HepG2 (cell line): ENCODE data around the gene MSI2. TPM values are rescaled to one million over a fixed set of nuclear protein-coding genes. Genes with fewer than 3 reads are reported as not detected.

ENCODE experiments used
- CCAR2 ChIP-seq: fragments of 200-400 bp; formaldehyde crosslinking; optimal IDR thresholded peaks from 2 replicates; pipeline ENCODE3; 2018; ENCODE audit warnings: low read depth, mild to moderate bottlenecking, low read length, moderate library complexity
- CEBPB ChIP-seq: IDR thresholded peaks from 2 replicates; pipeline ENCODE4 v1.6.1; 2011; ENCODE audit warnings: low read depth, low read length, improper control_type of control experiment, borderline replicate concordance
- HNF4G ChIP-seq, 2 experiments: sonication (generic) in 1 of 2; formaldehyde crosslinking in 1 of 2; IDR thresholded peaks; 2 replicates each; pipeline versions ENCODE4 v1.4.0 to v1.6.1; 2011 to 2020; ENCODE audit warnings: borderline replicate concordance in 2 of 2, low read depth in 2 of 2, mild to moderate bottlenecking in 2 of 2, low read length in 1 of 2, missing genetic modification reagents in 1 of 2, moderate library complexity in 1 of 2
- HNRNPL ChIP-seq: fragments of 200-400 bp; formaldehyde crosslinking; IDR thresholded peaks from 2 replicates; pipeline ENCODE4 v1.6.1; 2017; ENCODE audit warnings: mild to moderate bottlenecking, low read depth, low read length
- MED1 ChIP-seq: sonication (generic); formaldehyde crosslinking; IDR thresholded peaks from 2 replicates; pipeline ENCODE4 v1.4.0; 2020; ENCODE audit warnings: missing genetic modification reagents
- MTF1 ChIP-seq: sonication (generic); formaldehyde crosslinking; IDR thresholded peaks from 2 replicates; pipeline ENCODE4 v1.5.0; 2020; ENCODE audit warnings: missing genetic modification reagents
- MXI1 ChIP-seq: IDR thresholded peaks from 3 replicates; pipeline ENCODE4 v1.6.1; 2012; ENCODE audit warnings: low read depth, low read length, inconsistent platforms, borderline replicate concordance
- MYC ChIP-seq: sonication (generic); formaldehyde crosslinking; IDR thresholded peaks from 2 replicates; pipeline ENCODE4 v1.9.0; 2021; ENCODE audit warnings: missing genetic modification reagents, borderline replicate concordance
- NCOA2 ChIP-seq: sonication (generic); formaldehyde crosslinking; IDR thresholded peaks from 2 replicates; pipeline ENCODE4 v1.8.0; 2022; ENCODE audit warnings: inconsistent platforms
- NRL ChIP-seq: sonication (generic); formaldehyde crosslinking; IDR thresholded peaks from 2 replicates; pipeline ENCODE4 v1.5.0; 2020; ENCODE audit warnings: missing genetic modification reagents, mild to moderate bottlenecking, moderate library complexity, borderline replicate concordance
- SALL1 ChIP-seq: sonication (generic); formaldehyde crosslinking; IDR thresholded peaks from 2 replicates; pipeline ENCODE4 v1.8.0; 2022; ENCODE audit warnings: mild to moderate bottlenecking, missing genetic modification reagents
- SIX4 ChIP-seq: sonication (generic); formaldehyde crosslinking; IDR thresholded peaks from 2 replicates; pipeline ENCODE4 v1.4.0; 2020; ENCODE audit warnings: missing genetic modification reagents
- ZFY ChIP-seq: sonication (generic); formaldehyde crosslinking; IDR thresholded peaks from 2 replicates; pipeline ENCODE4 v1.4.0; 2020; ENCODE audit warnings: missing genetic modification reagents
- ZNF292 ChIP-seq: sonication (generic); formaldehyde crosslinking; IDR thresholded peaks from 2 replicates; pipeline ENCODE4 v1.8.1; 2022; ENCODE audit warnings: mild to moderate bottlenecking, low read depth, missing genetic modification reagents, borderline replicate concordance
- ZNF788 ChIP-seq: sonication (generic); formaldehyde crosslinking; IDR thresholded peaks from 2 replicates; pipeline ENCODE4 v1.5.0; 2020; ENCODE audit warnings: mild to moderate bottlenecking, missing genetic modification reagents, borderline replicate concordance
- ZSCAN9 ChIP-seq: IDR thresholded peaks from 2 replicates; pipeline ENCODE4 v1.6.1; 2016; ENCODE audit warnings: borderline replicate concordance
- polyA plus RNA-seq, 8 experiments: library from polyadenylated mRNA; depleted of rRNA in 3 of 8; stranded (reverse) in 7 of 8; unstranded in 1 of 8; fragments of >200 nt; fragmentation: Illumina TruSeq in 4 of 8; extraction: Trizol in 4 of 8; gene quantifications; 2 replicates each; pipeline versions ENCODE4 v1.2.1 to v1.2.3, GENCODE V29; 2011 to 2016; ENCODE audit warnings: low read depth in 4 of 8, missing spikeins in 1 of 8, mixed read lengths in 1 of 8; ENCODE audit not compliant: insufficient read depth in 1 of 8
- total RNA-seq, 5 experiments: library from RNA; depleted of rRNA; stranded (reverse); fragments of >200 nt; fragmentation: Illumina TruSeq; extraction: Trizol; gene quantifications; 2 replicates each; pipeline ENCODE4 v1.2.3, GENCODE V29; 2016; ENCODE audit warnings: low read depth in 1 of 5
- TF ChIP-seq, protein P1 (sequence below): sonication (generic); formaldehyde crosslinking; IDR thresholded peaks from 2 replicates; pipeline ENCODE4 v1.8.1; 2023; ENCODE audit warnings: mild to moderate bottlenecking, moderate library complexity, missing genetic modification reagents
- TF ChIP-seq, protein P2 (sequence below): sonication (generic); IDR thresholded peaks from 2 replicates; pipeline ENCODE4 v1.6.1; 2016; ENCODE audit warnings: low read depth, borderline replicate concordance
- TF ChIP-seq, protein P3 (sequence below): sonication (generic); formaldehyde crosslinking; IDR thresholded peaks from 2 replicates; pipeline ENCODE4 v1.5.0; 2020; ENCODE audit warnings: missing genetic modification reagents, mild to moderate bottlenecking, borderline replicate concordance
- TF ChIP-seq, protein P4 (sequence below): sonication (generic); formaldehyde crosslinking; IDR thresholded peaks from 2 replicates; pipeline ENCODE4 v1.4.0; 2020; ENCODE audit warnings: missing genetic modification reagents, mild to moderate bottlenecking, borderline replicate concordance

Gene MSI2
- total and polyA plus RNA-seq, 2 of the 13 experiments (the other 11 are each of a cell fraction or from before 2014, with no cell fraction given) = 77.5 to 78.4 TPM

DNA sequence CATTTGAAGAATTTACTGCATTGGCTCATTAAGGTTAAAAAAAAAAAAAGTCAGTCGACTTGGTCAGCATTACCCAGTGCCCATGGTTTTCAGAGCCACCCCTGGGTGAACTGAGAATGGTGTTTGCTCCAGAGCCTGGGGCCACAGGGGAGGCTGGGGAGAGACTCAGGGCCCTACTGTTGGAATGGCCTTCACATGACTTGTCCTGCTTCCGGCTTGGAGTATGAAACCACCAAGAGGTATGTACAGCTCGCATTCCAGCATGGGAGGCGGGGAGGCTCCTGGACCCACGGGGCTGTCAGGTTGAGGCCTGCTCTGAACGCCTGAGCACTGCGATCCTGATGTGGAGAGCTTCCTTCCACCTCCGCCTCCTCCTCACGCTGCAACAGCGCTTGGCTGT, 36.8 kb downstream of the MSI2 start (continued):
- TF ChIP-seq, protein P1, sequence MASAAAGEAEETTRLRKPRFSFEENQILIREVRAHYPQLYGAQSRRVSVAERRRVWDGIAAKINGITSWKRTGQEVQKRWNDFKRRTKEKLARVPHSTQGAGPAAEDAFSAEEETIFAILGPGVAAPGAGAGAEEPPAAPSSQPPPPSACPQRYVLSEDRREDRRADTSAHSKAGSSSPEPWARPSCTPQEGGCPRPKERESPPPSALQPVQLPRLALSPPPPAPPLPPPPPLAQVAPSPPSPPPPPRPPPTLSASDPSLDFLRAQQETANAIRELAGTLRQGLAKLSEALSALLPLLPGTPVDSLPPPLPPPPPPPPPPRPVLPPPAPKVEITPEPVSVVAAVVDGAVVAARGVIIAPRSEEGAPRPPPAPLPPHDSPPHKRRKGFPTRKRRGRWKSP = no peak
- TF ChIP-seq NCOA2 (CRISPR knock-in tag) = peak; percentile 73
- TF ChIP-seq ZNF292 (CRISPR knock-in tag) = peak; percentile 42; the same call in 1 of the 2 replicates
- TF ChIP-seq SALL1 = peak; percentile 90
- TF ChIP-seq, protein P2, sequence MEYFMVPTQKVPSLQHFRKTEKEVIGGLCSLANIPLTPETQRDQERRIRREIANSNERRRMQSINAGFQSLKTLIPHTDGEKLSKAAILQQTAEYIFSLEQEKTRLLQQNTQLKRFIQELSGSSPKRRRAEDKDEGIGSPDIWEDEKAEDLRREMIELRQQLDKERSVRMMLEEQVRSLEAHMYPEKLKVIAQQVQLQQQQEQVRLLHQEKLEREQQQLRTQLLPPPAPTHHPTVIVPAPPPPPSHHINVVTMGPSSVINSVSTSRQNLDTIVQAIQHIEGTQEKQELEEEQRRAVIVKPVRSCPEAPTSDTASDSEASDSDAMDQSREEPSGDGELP = peak; percentile 41; the same call in 1 of the 2 replicates
- TF ChIP-seq SIX4 = no peak
- no peak for TF ChIP-seq CEBPB
- TF ChIP-seq, protein P3, sequence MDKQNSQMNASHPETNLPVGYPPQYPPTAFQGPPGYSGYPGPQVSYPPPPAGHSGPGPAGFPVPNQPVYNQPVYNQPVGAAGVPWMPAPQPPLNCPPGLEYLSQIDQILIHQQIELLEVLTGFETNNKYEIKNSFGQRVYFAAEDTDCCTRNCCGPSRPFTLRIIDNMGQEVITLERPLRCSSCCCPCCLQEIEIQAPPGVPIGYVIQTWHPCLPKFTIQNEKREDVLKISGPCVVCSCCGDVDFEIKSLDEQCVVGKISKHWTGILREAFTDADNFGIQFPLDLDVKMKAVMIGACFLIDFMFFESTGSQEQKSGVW (CRISPR knock-in tag) = no peak
- no peak for TF ChIP-seq MTF1 (CRISPR knock-in tag)
- TF ChIP-seq CCAR2 = no peak
- peak; percentile 73 for TF ChIP-seq ZFY (CRISPR knock-in tag)
- peak; percentile 42; the same call in 1 of the 2 replicates for TF ChIP-seq MYC (CRISPR knock-in tag)
- 0 out of 2 replicates have a peak, but pooled peaks have one; percentile 45 for TF ChIP-seq ZSCAN9 (CRISPR knock-in tag)
- no peak for TF ChIP-seq HNF4G (IDR thresholded peaks at IDR 0.05; ENCODE audit: borderline replicate concordance, low read depth, low read length)
- no peak for TF ChIP-seq HNF4G (CRISPR knock-in tag; IDR thresholded peaks at IDR 0.05; ENCODE audit: borderline replicate concordance, low read depth)
- TF ChIP-seq HNRNPL = no peak
- TF ChIP-seq NRL (CRISPR knock-in tag) = 0 out of 2 replicates have a peak, but pooled peaks have one; percentile 26
- TF ChIP-seq MED1 (CRISPR knock-in tag) = peak; percentile 71
- no peak; the same call in 2 of the 3 replicates for TF ChIP-seq MXI1
- peak; percentile 44; the same call in 1 of the 2 replicates for TF ChIP-seq ZNF788
- TF ChIP-seq, protein P4, sequence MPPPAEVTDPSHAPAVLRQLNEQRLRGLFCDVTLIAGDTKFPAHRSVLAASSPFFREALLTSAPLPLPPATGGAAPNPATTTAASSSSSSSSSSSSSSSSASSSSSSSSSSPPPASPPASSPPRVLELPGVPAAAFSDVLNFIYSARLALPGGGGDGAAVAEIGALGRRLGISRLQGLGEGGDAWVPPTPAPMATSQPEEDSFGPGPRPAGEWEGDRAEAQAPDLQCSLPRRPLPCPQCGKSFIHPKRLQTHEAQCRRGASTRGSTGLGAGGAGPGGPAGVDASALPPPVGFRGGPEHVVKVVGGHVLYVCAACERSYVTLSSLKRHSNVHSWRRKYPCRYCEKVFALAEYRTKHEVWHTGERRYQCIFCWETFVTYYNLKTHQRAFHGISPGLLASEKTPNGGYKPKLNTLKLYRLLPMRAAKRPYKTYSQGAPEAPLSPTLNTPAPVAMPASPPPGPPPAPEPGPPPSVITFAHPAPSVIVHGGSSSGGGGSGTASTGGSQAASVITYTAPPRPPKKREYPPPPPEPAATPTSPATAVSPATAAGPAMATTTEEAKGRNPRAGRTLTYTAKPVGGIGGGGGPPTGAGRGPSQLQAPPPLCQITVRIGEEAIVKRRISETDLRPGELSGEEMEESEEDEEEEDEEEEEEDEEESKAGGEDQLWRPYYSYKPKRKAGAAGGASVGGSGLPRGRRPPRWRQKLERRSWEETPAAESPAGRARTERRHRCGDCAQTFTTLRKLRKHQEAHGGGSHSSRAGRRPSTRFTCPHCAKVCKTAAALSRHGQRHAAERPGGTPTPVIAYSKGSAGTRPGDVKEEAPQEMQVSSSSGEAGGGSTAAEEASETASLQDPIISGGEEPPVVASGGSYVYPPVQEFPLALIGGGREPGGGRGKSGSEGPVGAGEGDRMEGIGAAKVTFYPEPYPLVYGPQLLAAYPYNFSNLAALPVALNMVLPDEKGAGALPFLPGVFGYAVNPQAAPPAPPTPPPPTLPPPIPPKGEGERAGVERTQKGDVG (CRISPR knock-in tag) = 0 out of 2 replicates have a peak, but pooled peaks have one; percentile 81
